Gastroesophageal sphincter (tissue), 4 donors: ENCODE results near the gene SPATA31D4. TPM values are rescaled to one million over a fixed set of nuclear protein-coding genes. Genes with fewer than 3 reads are reported as not detected.

ENCODE experiments used
- ATAC-seq: fragments of 150-250 bp; one replicate; pipeline ENCODE4 v1.9.1; 2016; ENCODE audit warnings: mild to moderate bottlenecking, moderate library complexity
- H3K27ac ChIP-seq, 4 donors: fragments of 200-600 bp; sonication (generic) in 3 of 4; 1 replicate in 3 of 4; 2 replicates in 1 of 4; pipeline ENCODE4 v1.5.1; 2016 to 2019
- H3K27me3 ChIP-seq: fragments of 200-600 bp; sonication (generic); one replicate; pipeline ENCODE4 v1.5.1; 2019
- H3K36me3 ChIP-seq, 2 donors: fragments of 200-600 bp; sonication (generic); one replicate each; pipeline ENCODE4 v1.5.1; 2019; ENCODE audit warnings: control low read depth in 1 of 2
- H3K4me1 ChIP-seq, 3 donors: fragments of 200-600 bp; sonication (generic); 1 replicate in 2 of 3; 2 replicates in 1 of 3; pipeline ENCODE4 v1.5.1; 2016 to 2019; ENCODE audit warnings: control low read depth in 2 of 3
- H3K4me3 ChIP-seq, 2 donors: fragments of 200-600 bp; sonication (generic); one replicate each; pipeline ENCODE4 v1.5.1; 2019; ENCODE audit warnings: mild to moderate bottlenecking in 1 of 2, moderate library complexity in 1 of 2
- H3K9me3 ChIP-seq, 3 donors: fragments of 200-600 bp; sonication (generic); one replicate each; pipeline ENCODE4 v1.5.1; 2017 to 2019; ENCODE audit warnings: control low read depth in 2 of 3
- EP300 ChIP-seq: sonication (generic); formaldehyde crosslinking; IDR thresholded peaks from one replicate; pipeline ENCODE4 v1.6.1; 2017; ENCODE audit warnings: antibody characterized with exemption, mild to moderate bottlenecking
- POLR2A ChIP-seq, 2 donors: fragments of 450-650 bp; IDR thresholded peaks; one replicate each; pipeline ENCODE4 v1.6.1; 2017; ENCODE audit warnings: antibody characterized with exemption in 2 of 2, mild to moderate bottlenecking in 2 of 2, moderate library complexity in 1 of 2
- POLR2AphosphoS5 ChIP-seq: sonication (generic); formaldehyde crosslinking; IDR thresholded peaks from one replicate; pipeline ENCODE4 v1.6.1; 2017; ENCODE audit warnings: antibody characterized with exemption
- WGBS, 2 donors: methylation state at CpG; one replicate each; pipeline ENCODE4 v1.1.5; 2018; ENCODE audit warnings: low coverage in 1 of 2; 5-methylcytosine and 5-hydroxymethylcytosine counted together
- small RNA-seq, 4 donors: library from RNA; depleted of rRNA; stranded (forward); fragments of <200 nt; gene quantifications; one replicate each; pipeline ENCODE3, GENCODE V24; 2016
- total RNA-seq, 4 donors: library from RNA; depleted of rRNA; stranded (reverse); fragments of >200 nt; gene quantifications; one replicate each; pipeline ENCODE4 v1.1.0, GENCODE V29; 2016
- TF ChIP-seq, protein P1 (sequence below), 4 experiments: fragments of 200-600 bp in 2 of 4; fragments of 450-650 bp in 2 of 4; sonication (generic) in 1 of 4; IDR thresholded peaks; one replicate each; pipeline ENCODE4 v1.5.1; 2017 to 2019; ENCODE audit warnings: antibody characterized with exemption in 4 of 4, mild to moderate bottlenecking in 2 of 4, moderate library complexity in 2 of 4

Gene SPATA31D4
- total RNA-seq, 4 donors from 2014 or later = not detected

GRCh38 chr9:81976351-81976750, 48.1 kb downstream of the SPATA31D4 start:
- Histone ChIP-seq H3K27ac (no peak overlapping the region), H3K9me3 (no peaks in the 10 kb centered on the region), H3K27me3 (no peaks in the 10 kb centered on the region), H3K36me3 (no peaks in the 10 kb centered on the region), H3K4me3 (no peak overlapping the region), H3K4me1 (no peaks in the 10 kb centered on the region)
- 86 to 94% methylated on average over 5 to 9 of the region's 11 CpGs for WGBS, 2 donors
- TF ChIP-seq POLR2AphosphoS5 = no peak
- no peak for ATAC-seq

GRCh38 chr9:81979196-81979595, 51.0 kb downstream of the SPATA31D4 start:
- Histone ChIP-seq H3K9me3 (no peaks in the 10 kb centered on the region), H3K4me3 (no peak overlapping the region), H3K27me3 (no peaks in the 10 kb centered on the region), H3K27ac (no peak overlapping the region), H3K4me1 (no peaks in the 10 kb centered on the region), H3K36me3 (no peaks in the 10 kb centered on the region)
- WGBS, 2 donors = 86 to 92% methylated on average over 2 of the region's 2 CpGs
- ATAC-seq = no peak
- TF ChIP-seq EP300 (no peak), POLR2A (IDR thresholded peaks at IDR 0.05) (no peak), POLR2AphosphoS5 (no peak)
- TF ChIP-seq, protein P1, sequence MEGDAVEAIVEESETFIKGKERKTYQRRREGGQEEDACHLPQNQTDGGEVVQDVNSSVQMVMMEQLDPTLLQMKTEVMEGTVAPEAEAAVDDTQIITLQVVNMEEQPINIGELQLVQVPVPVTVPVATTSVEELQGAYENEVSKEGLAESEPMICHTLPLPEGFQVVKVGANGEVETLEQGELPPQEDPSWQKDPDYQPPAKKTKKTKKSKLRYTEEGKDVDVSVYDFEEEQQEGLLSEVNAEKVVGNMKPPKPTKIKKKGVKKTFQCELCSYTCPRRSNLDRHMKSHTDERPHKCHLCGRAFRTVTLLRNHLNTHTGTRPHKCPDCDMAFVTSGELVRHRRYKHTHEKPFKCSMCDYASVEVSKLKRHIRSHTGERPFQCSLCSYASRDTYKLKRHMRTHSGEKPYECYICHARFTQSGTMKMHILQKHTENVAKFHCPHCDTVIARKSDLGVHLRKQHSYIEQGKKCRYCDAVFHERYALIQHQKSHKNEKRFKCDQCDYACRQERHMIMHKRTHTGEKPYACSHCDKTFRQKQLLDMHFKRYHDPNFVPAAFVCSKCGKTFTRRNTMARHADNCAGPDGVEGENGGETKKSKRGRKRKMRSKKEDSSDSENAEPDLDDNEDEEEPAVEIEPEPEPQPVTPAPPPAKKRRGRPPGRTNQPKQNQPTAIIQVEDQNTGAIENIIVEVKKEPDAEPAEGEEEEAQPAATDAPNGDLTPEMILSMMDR (IDR thresholded peaks at IDR 0.05) = no peak

GRCh38 chr9:81980568-81980967, 52.3 kb downstream of the SPATA31D4 start:
- Histone ChIP-seq H3K27ac (no peak overlapping the region), H3K9me3 (no peaks in the 10 kb centered on the region), H3K27me3 (no peaks in the 10 kb centered on the region), H3K4me3 (no peak overlapping the region), H3K36me3 (no peaks in the 10 kb centered on the region), H3K4me1 (no peaks in the 10 kb centered on the region)
- TF ChIP-seq EP300 = no peak
- TF ChIP-seq POLR2A (IDR thresholded peaks at IDR 0.05) = no peak
- no peak for TF ChIP-seq POLR2AphosphoS5
- TF ChIP-seq, protein P1 (IDR thresholded peaks at IDR 0.05) = no peak
- no peak for ATAC-seq

GRCh38 chr9:81981883-81982282, 53.7 kb downstream of the SPATA31D4 start:
- WGBS, 2 donors = 81 to 84% methylated on average over 4 of the region's 4 CpGs
- no peak for TF ChIP-seq POLR2A (IDR thresholded peaks at IDR 0.05)
- TF ChIP-seq EP300 = no peak
- no peak for TF ChIP-seq POLR2AphosphoS5
- TF ChIP-seq, protein P1 (IDR thresholded peaks at IDR 0.05) = no peak

More at GRCh38 chr9:81981883-81982282, 53.7 kb downstream of the SPATA31D4 start:
- no peaks in the 10 kb centered on the region for H3K27me3 ChIP-seq
- no peak overlapping the region for H3K27ac ChIP-seq
- no peaks in the 10 kb centered on the region for H3K4me1 ChIP-seq
- H3K4me3 ChIP-seq = no peak overlapping the region
- no peaks in the 10 kb centered on the region for H3K9me3 ChIP-seq
- no peak for ATAC-seq
- H3K36me3 ChIP-seq = no peaks in the 10 kb centered on the region

Small RNA genes within 50 kb of the gene (small RNA-seq; reads per million reads assigned to genes)
- gene RF00189 (0 reads per million in 4 donors), gene RNA5SP287 (0 reads per million in 4 donors)

Other genes with a start within 250 kb of the SPATA31D4 start
- 10 to 100 TPM; 43.6 to 86.2 (median 68.2) TPM for gene TLE1, start 238.9 kb upstream of the SPATA31D4 start, total RNA-seq
- not detected for gene SPATA31D3, start 15.1 kb downstream of the SPATA31D4 start, total RNA-seq
- not detected for gene SPATA31D1, start 60.3 kb downstream of the SPATA31D4 start, total RNA-seq